GM23248 (cell line): ENCODE results near the gene MTMR2. TPM values are rescaled to one million over a fixed set of nuclear protein-coding genes. Genes with fewer than 3 reads are reported as not detected.
A peak's percentile ranks its signal among the peaks of the same experiment; 100 is the strongest.

Experiments
- DNase-seq: peaks from one replicate; pipeline ENCODE4 v3.0.0-alpha.2; 2015
- H2AFZ ChIP-seq: fragments of 200-600 bp; sonication (generic); 2 replicates; pipeline ENCODE4 v1.6.1; 2016; ENCODE audit warnings: antibody characterized with exemption
- H3F3A ChIP-seq: fragments of 200-600 bp; sonication (generic); 2 replicates; pipeline ENCODE4 v1.6.1; 2016; ENCODE audit warnings: mild to moderate bottlenecking, antibody characterized with exemption, mixed run types; ENCODE audit not compliant: insufficient read depth
- H3K27ac ChIP-seq: fragments of 200-600 bp; sonication (generic); 2 replicates; pipeline ENCODE4 v1.5.1; 2016; ENCODE audit warnings: mild to moderate bottlenecking
- H3K27me3 ChIP-seq: fragments of 200-600 bp; sonication (generic); replicated peaks from 2 replicates; pipeline ENCODE4 v1.6.1; 2016; ENCODE audit warnings: mild to moderate bottlenecking; ENCODE audit not compliant: insufficient read depth
- H3K36me3 ChIP-seq: fragments of 200-600 bp; sonication (generic); 2 replicates; pipeline ENCODE4 v1.6.1; 2016; ENCODE audit warnings: low read depth, mild to moderate bottlenecking
- H3K4me1 ChIP-seq: fragments of 200-600 bp; sonication (generic); 2 replicates; pipeline ENCODE4 v1.6.1; 2016; ENCODE audit warnings: mild to moderate bottlenecking; ENCODE audit not compliant: insufficient read depth
- H3K4me2 ChIP-seq: fragments of 200-600 bp; sonication (generic); one replicate; pipeline ENCODE4 v1.6.1; 2016; ENCODE audit warnings: mild to moderate bottlenecking; ENCODE audit not compliant: unreplicated experiment
- H3K4me3 ChIP-seq: fragments of 200-600 bp; sonication (generic); 2 replicates; pipeline ENCODE4 v1.5.1; 2016; ENCODE audit warnings: mild to moderate bottlenecking
- H3K79me2 ChIP-seq: fragments of 200-600 bp; sonication (generic); 2 replicates; pipeline ENCODE4 v1.6.1; 2016; ENCODE audit warnings: mild to moderate bottlenecking; ENCODE audit not compliant: insufficient read depth
- H3K9ac ChIP-seq: fragments of 200-600 bp; sonication (generic); 2 replicates; pipeline ENCODE4 v1.6.1; 2016; ENCODE audit warnings: mild to moderate bottlenecking
- H3K9me2 ChIP-seq: fragments of 200-600 bp; sonication (generic); 2 replicates; pipeline ENCODE4 v1.6.1; 2016; ENCODE audit warnings: mixed run types, mild to moderate bottlenecking, moderate library complexity; ENCODE audit not compliant: insufficient read depth
- H3K9me3 ChIP-seq: fragments of 200-600 bp; sonication (generic); one replicate; pipeline ENCODE4 v1.6.1; 2017; ENCODE audit warnings: low read depth
- H4K20me1 ChIP-seq: fragments of 200-600 bp; sonication (generic); 2 replicates; pipeline ENCODE4 v1.6.0; 2016; ENCODE audit not compliant: insufficient read depth
- EZH2 ChIP-seq: fragments of 200-600 bp; sonication (generic); IDR thresholded peaks from 2 replicates; pipeline ENCODE4 v1.6.1; 2018; ENCODE audit warnings: antibody characterized with exemption, mild to moderate bottlenecking; ENCODE audit not compliant: insufficient read depth, poor library complexity, severe bottlenecking
- EZH2phosphoT487 ChIP-seq: fragments of 200-600 bp; sonication (generic); IDR thresholded peaks from 2 replicates; pipeline ENCODE4 v1.6.1; 2018; ENCODE audit warnings: antibody characterized with exemption, moderate library complexity, mild to moderate bottlenecking, low read depth; ENCODE audit not compliant: insufficient read depth
- WGBS, 2 experiments: methylation state at CpG; one replicate each; pipeline ENCODE4 v1.1.6; 2015 to 2017; ENCODE audit warnings: low lambda C conversion rate in 2 of 2, low coverage in 1 of 2; ENCODE audit errors: missing lambda C conversion rate in 2 of 2; 5-methylcytosine and 5-hydroxymethylcytosine counted together
- in situ Hi-C: fragments of 300-500 bp; cut with MboI; formaldehyde crosslinking; loops from 2 replicates; pipeline ENCODE4 v1.15.0; 2020
- polyA plus RNA-seq: library from polyadenylated mRNA; unstranded; fragments of >200 nt; fragmentation: Nextera tagmentation; extraction: Ambion mirVana; gene quantifications from 2 replicates; pipeline ENCODE4 v1.2.1, GENCODE V29; 2016
- total RNA-seq: library from RNA; depleted of rRNA; stranded (reverse); fragments of >200 nt; shearing (Covaris generic); gene quantifications from 2 replicates; pipeline ENCODE4 v1.2.3, GENCODE V29; 2014

MTMR2 gene
- total and polyA plus RNA-seq, 2 experiments from 2014 or later, result 32.4 to 42.1 TPM

DNA sequence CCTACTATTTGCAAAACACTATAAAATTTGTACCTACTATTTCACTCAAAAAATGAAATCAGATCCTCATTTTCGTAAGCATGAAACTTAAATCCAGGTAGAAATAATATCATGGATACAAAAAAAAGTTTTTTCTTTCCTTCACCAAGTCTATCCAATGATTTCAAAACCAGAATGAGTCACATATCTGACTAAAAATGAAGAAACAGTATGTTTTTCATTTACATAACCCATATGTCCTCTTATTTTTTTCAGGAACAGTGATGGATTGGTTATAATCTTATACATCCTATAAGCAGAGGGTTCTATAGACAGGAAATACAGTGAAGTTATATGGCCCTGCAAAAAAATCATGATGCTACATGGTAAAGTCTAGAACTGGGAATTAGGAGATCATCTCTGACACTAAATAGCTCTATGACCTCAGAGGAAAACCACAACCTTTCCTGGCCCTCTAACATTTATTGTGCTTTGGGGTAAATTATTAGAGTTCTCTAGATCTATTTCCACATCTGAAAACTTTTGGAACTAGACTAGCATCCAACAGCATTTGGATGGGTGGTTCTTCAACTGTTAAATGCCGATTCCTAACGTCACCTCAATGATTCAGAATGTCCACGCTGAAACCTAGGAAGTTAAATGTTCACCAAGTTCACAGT lies 10.9 kb downstream of the MTMR2 start:
- Histone ChIP-seq H3K4me3 (peak overlapping the region; percentile 19), H3K36me3 (0 out of 2 replicates have a peak, but pooled peaks cover 7% of the 10 kb centered on the region), H3K9ac (peak overlapping the region; percentile 50; the same call in 1 of the 2 replicates), H3K9me3 (no peaks in the 10 kb centered on the region), H2AFZ (no peak overlapping the region), H3K4me2 (peak overlapping the region; percentile 74), H3F3A (peaks cover 40% of the 10 kb centered on the region), H3K4me1 (peaks cover 37% of the 10 kb centered on the region), H3K9me2 (no peaks in the 10 kb centered on the region), H3K27ac (peak overlapping the region; percentile 88), H3K27me3 (no peaks in the 10 kb centered on the region), H3K79me2 (peaks cover 89% of the 10 kb centered on the region), H4K20me1 (no peaks in the 10 kb centered on the region)
- TF ChIP-seq EZH2 (no peak), EZH2phosphoT487 (no peak)
- in situ Hi-C loops, result no loop called here
- 40 to 48% methylated on average over 4 of the region's 4 CpGs for WGBS, 2 experiments
- peak; percentile 84 for DNase-seq

DNA sequence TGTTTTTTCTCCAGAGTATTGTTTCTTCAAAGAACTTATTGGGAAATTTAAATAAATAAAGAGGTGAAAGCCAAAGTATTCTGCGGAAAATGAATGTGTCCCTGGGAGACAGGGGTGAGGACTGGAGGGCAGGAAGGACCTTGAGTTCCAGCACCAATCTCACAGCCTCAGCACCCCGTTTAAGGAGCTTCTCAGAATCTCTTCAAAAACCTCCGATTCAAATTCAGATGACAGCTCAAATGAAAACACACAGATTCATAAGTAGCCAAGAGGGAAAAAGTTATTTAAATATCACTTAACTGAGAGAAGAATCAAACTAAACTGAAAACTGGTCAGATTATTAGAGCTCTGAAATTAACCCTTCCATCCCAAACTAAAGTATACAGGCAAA lies 12.5 kb downstream of the MTMR2 start:
- no peaks in the 10 kb centered on the region for H3K27me3 ChIP-seq
- no peak overlapping the region for H3K4me2 ChIP-seq
- TF ChIP-seq EZH2 (no peak), EZH2phosphoT487 (no peak)
- no peak overlapping the region for H3K9ac ChIP-seq
- H3K27ac ChIP-seq, result no peak overlapping the region
- H3K4me1 ChIP-seq, result peaks cover 37% of the 10 kb centered on the region
- no peak overlapping the region for H3K4me3 ChIP-seq
- no peak overlapping the region for H2AFZ ChIP-seq
- H3K9me3 ChIP-seq, result no peaks in the 10 kb centered on the region
- no peaks in the 10 kb centered on the region for H4K20me1 ChIP-seq
- DNase-seq, result no peak
- peaks cover 47% of the 10 kb centered on the region for H3F3A ChIP-seq
- peaks cover 89% of the 10 kb centered on the region for H3K79me2 ChIP-seq
- no peaks in the 10 kb centered on the region for H3K36me3 ChIP-seq
- H3K9me2 ChIP-seq, result no peaks in the 10 kb centered on the region
- in situ Hi-C loops, result no loop called here
- WGBS, 2 experiments, result 81 to 83% methylated on average over 3 of the region's 3 CpGs

DNA sequence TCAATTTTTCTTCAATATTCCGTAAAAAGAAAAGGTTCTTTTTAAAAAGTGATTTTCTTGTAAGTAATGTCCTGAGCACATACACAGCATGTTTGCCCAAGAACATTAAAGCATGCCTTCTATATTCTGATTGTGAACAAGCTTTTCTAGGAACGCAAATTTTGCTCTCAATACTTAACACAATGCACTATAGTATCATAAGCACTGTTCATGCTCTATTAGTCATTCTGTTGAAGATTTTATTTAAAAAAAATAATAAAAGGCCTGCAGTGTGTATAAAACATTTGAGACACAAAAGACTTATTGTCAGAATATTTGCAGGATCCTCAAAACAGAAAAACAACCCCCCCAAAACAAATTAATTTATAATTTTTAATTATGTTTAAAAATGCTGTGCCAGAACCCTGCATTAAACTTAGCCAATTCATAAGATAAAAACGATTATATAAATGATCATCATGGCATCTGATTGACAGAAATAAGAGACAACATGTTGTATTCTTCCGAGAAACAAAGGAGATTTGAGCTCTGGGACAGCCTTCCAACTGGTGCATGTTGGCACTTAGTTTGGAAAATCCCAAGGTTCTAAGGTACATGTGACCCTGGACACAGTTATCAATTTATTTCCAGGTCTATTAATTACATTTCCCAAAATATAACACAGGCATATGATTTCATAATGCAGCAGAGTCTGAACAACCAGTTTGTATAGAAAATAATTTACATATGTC lies 13.1 kb downstream of the MTMR2 start:
- in situ Hi-C loops, result no loop called here
- H3K27me3 ChIP-seq, result no peaks in the 10 kb centered on the region
- H2AFZ ChIP-seq, result no peak overlapping the region
- H3K27ac ChIP-seq, result no peak overlapping the region
- H3K4me3 ChIP-seq, result no peak overlapping the region
- H3K79me2 ChIP-seq, result peaks cover 89% of the 10 kb centered on the region
- no peak overlapping the region for H3K9ac ChIP-seq
- peaks cover 37% of the 10 kb centered on the region for H3K4me1 ChIP-seq
- H3F3A ChIP-seq, result peaks cover 45% of the 10 kb centered on the region
- H3K9me3 ChIP-seq, result no peaks in the 10 kb centered on the region
- H3K9me2 ChIP-seq, result no peaks in the 10 kb centered on the region
- TF ChIP-seq EZH2phosphoT487 (no peak), EZH2 (no peak)
- no peak overlapping the region for H3K4me2 ChIP-seq
- no peak for DNase-seq
- peaks cover 3% of the 10 kb centered on the region; the same call in 1 of the 2 replicates for H4K20me1 ChIP-seq
- H3K36me3 ChIP-seq, result no peaks in the 10 kb centered on the region
- 96 to 98% methylated on average over 4 of the region's 4 CpGs for WGBS, 2 experiments

DNA sequence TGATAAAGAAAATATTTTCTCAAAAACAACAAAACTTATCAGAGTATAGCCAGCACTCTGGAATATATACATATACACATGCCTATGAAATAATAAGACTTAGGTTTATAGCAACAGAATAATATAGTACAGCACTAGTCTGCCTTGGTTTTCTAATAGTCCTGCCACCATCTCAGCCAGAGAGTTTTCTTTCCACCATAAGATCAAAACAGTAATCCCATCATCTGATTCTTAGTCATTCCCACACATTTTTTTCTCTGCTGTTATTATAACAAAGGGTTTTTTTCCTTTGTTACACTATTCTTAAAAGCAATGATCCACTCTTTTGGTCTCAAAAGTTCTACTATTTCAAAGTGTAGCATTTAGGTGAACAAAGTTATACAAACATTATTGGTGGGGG lies 15.1 kb downstream of the MTMR2 start:
- DNase-seq, result peak; percentile 55
- in situ Hi-C loops, result no loop called here
- Histone ChIP-seq H3K79me2 (peaks cover 89% of the 10 kb centered on the region), H3K4me2 (no peak overlapping the region), H3K4me1 (peaks cover 23% of the 10 kb centered on the region), H4K20me1 (peaks cover 3% of the 10 kb centered on the region; the same call in 1 of the 2 replicates), H2AFZ (no peak overlapping the region), H3F3A (peaks cover 26% of the 10 kb centered on the region), H3K27ac (peak overlapping the region; percentile 39), H3K9me3 (no peaks in the 10 kb centered on the region), H3K4me3 (no peak overlapping the region), H3K9me2 (no peaks in the 10 kb centered on the region), H3K27me3 (no peaks in the 10 kb centered on the region), H3K36me3 (no peaks in the 10 kb centered on the region), H3K9ac (no peak overlapping the region)
- TF ChIP-seq EZH2phosphoT487, result no peak
- no peak for TF ChIP-seq EZH2
